Right lobe of liver (tissue), 6 donors: ENCODE data around the gene THSD7B. TPM values are rescaled to one million over a fixed set of nuclear protein-coding genes. Genes with fewer than 3 reads are reported as not detected.

Experiments used
- ATAC-seq, 4 donors: fragments of 200-7000 bp; cut with Tn5 transposase; one replicate each; pipeline ENCODE4 v1.9.1; 2020; ENCODE audit warnings: mild to moderate bottlenecking in 4 of 4, moderate library complexity in 4 of 4
- DNase-seq, 3 donors: peaks; one replicate each; pipeline ENCODE4 v3.0.0-alpha.2; 2020
- H3K27ac ChIP-seq, 3 donors: fragments of 200-600 bp; one replicate each; pipeline ENCODE4 v1.8.0; 2022
- H3K27me3 ChIP-seq, 2 donors: fragments of 200-600 bp; one replicate each; pipeline ENCODE4 v1.8.0; 2022
- H3K36me3 ChIP-seq, 4 donors: fragments of 200-600 bp; sonication (generic) in 1 of 4; one replicate each; pipeline versions ENCODE4 v1.5.1 to v1.8.0; 2017 to 2022; ENCODE audit warnings: control low read depth in 1 of 4
- H3K4me1 ChIP-seq, 4 donors: fragments of 200-600 bp; sonication (generic) in 1 of 4; one replicate each; pipeline versions ENCODE4 v1.5.1 to v1.8.0; 2017 to 2022; ENCODE audit warnings: control low read depth in 1 of 4
- H3K4me3 ChIP-seq, 3 donors: fragments of 200-600 bp; one replicate each; pipeline ENCODE4 v1.8.0; 2022
- H3K9me3 ChIP-seq, 4 donors: fragments of 200-600 bp; sonication (generic) in 1 of 4; one replicate each; pipeline versions ENCODE4 v1.5.1 to v1.8.0; 2017 to 2022; ENCODE audit warnings: control low read depth in 1 of 4
- CTCF ChIP-seq, 4 donors: fragments of 200-600 bp in 3 of 4; fragments of 450-650 bp in 1 of 4; IDR thresholded peaks; one replicate each; pipeline versions ENCODE4 v1.5.1 to v1.8.0; 2016 to 2022; ENCODE audit warnings: antibody characterized with exemption in 4 of 4, mild to moderate bottlenecking in 2 of 4
- POLR2A ChIP-seq: fragments of 450-650 bp; IDR thresholded peaks from one replicate; pipeline ENCODE4 v1.6.1; 2017; ENCODE audit warnings: antibody characterized with exemption, mild to moderate bottlenecking
- WGBS: methylation state at CpG from one replicate; pipeline ENCODE4 v1.1.6; 2018; ENCODE audit warnings: low coverage, low lambda C conversion rate; ENCODE audit not compliant: insufficient coverage; ENCODE audit errors: missing lambda C conversion rate; 5-methylcytosine and 5-hydroxymethylcytosine counted together
- intact Hi-C, 2 donors: fragments of 100-400 bp; cut with DNase I; formaldehyde crosslinking; loops; one replicate each; pipeline versions ENCODE4 v1.11.2 to v1.14.1; 2022
- total RNA-seq, 6 experiments: library from RNA; depleted of rRNA in 2 of 6; stranded (reverse); fragments of >200 nt in 2 of 6; fragmentation: NEBNext Ultra II Directional in 3 of 6; extraction: Animal tissue kit (Norgen Biotek cat#: 25700) in 3 of 6; gene quantifications; one replicate each; pipeline versions ENCODE4 v1.1.0 to v1.2.4, GENCODE V29; 2016 to 2023
- donor health status: DM: no; HTN: yes; CAD: no.
- donor health status: DM: no; HTN: no; CAD: no.
- donor health status: DM: no; HTN: no; CAD: no.
- donor health status: DM: no; HTN: yes; CAD: no.
- donor health status: DM: no; HTN: yes; CAD: no.

Gene THSD7B
- total RNA-seq, 6 experiments from 2014 or later = 0.07 to 0.89 (median 0.24) TPM

GRCh38 chr2:137173463-137173862 lies 408.1 kb downstream of the THSD7B start:
- no peaks in the 10 kb centered on the region for H3K4me1 ChIP-seq
- intact Hi-C loops = no loop called here
- no peak overlapping the region for H3K4me3 ChIP-seq
- DNase-seq = no peak
- no peak for ATAC-seq
- 26% methylated on average over 3 of the region's 3 CpGs for WGBS
- no peaks in the 10 kb centered on the region for H3K9me3 ChIP-seq
- H3K27ac ChIP-seq = no peak overlapping the region
- no peaks in the 10 kb centered on the region for H3K27me3 ChIP-seq
- TF ChIP-seq CTCF (IDR thresholded peaks at IDR 0.05) = no peak
- no peak for TF ChIP-seq POLR2A
- H3K36me3 ChIP-seq = no peaks in the 10 kb centered on the region

- ATAC-seq = no peak
- intact Hi-C loops = no loop called here
- Histone ChIP-seq H3K9me3 (no peaks in the 10 kb centered on the region), H3K36me3 (no peaks in the 10 kb centered on the region), H3K27me3 (no peaks in the 10 kb centered on the region), H3K4me3 (no peak overlapping the region), H3K4me1 (no peaks in the 10 kb centered on the region), H3K27ac (no peak overlapping the region)
- no peak for DNase-seq
- no peak for TF ChIP-seq POLR2A
- TF ChIP-seq CTCF (IDR thresholded peaks at IDR 0.05) = no peak
- 50% methylated on average over 1 of the region's 1 CpG for WGBS
Measured at GRCh38 chr2:137175246-137175645, 409.9 kb downstream of the THSD7B start.

GRCh38 chr2:137178951-137179377 lies 413.6 kb downstream of the THSD7B start:
- intact Hi-C loops = no loop called here
- ATAC-seq (peak in 1 of 4 donors; percentile 39), DNase-seq (no peak)
- Histone ChIP-seq H3K36me3 (no peaks in the 10 kb centered on the region), H3K4me3 (no peak overlapping the region), H3K27me3 (no peaks in the 10 kb centered on the region), H3K4me1 (no peaks in the 10 kb centered on the region), H3K9me3 (no peaks in the 10 kb centered on the region), H3K27ac (no peak overlapping the region)
- WGBS = 29% methylated on average over 2 of the region's 2 CpGs
- TF ChIP-seq POLR2A (no peak), CTCF (IDR thresholded peaks at IDR 0.05) (no peak)

- Histone ChIP-seq H3K36me3 (no peaks in the 10 kb centered on the region), H3K4me1 (no peaks in the 10 kb centered on the region), H3K4me3 (no peak overlapping the region), H3K27me3 (no peaks in the 10 kb centered on the region), H3K27ac (no peak overlapping the region), H3K9me3 (no peaks in the 10 kb centered on the region)
- TF ChIP-seq CTCF (IDR thresholded peaks at IDR 0.05) (no peak), POLR2A (no peak)
- ATAC-seq = no peak
- intact Hi-C loops = no loop called here
- no peak for DNase-seq
Measured at GRCh38 chr2:137179542-137179941, 414.2 kb downstream of the THSD7B start.

- no peak for ATAC-seq
- no peak for DNase-seq
- Histone ChIP-seq H3K9me3 (no peaks in the 10 kb centered on the region), H3K4me1 (no peaks in the 10 kb centered on the region), H3K27ac (no peak overlapping the region), H3K27me3 (no peaks in the 10 kb centered on the region), H3K4me3 (no peak overlapping the region), H3K36me3 (no peaks in the 10 kb centered on the region)
- WGBS = 69% methylated on average over 2 of the region's 2 CpGs
- TF ChIP-seq CTCF (IDR thresholded peaks at IDR 0.05) = no peak
- intact Hi-C loops = no loop called here
Measured at GRCh38 chr2:137180012-137180411, 414.7 kb downstream of the THSD7B start.
